SK-N-SH (cell line): ENCODE results near the gene TRIM65. TPM values are rescaled to one million over a fixed set of nuclear protein-coding genes. Genes with fewer than 3 reads are reported as not detected.

Experiments
- CTCF ChIA-PET: fragments of 300-600, 350-600 bp; formaldehyde crosslinking; extraction: SDS; loops from one replicate; lab custom pipeline; 2021; lab: Yijun Ruan, JAX
- POLR2A ChIA-PET: fragments of 350-600 bp; sonication (Branson Sonifier 250); formaldehyde crosslinking; extraction: SDS; loops from one replicate; lab custom pipeline; 2020; ENCODE audit warnings: antibody characterized with exemption, inconsistent platforms; lab: Yijun Ruan, JAX
- DNase-seq: peaks from one replicate; pipeline ENCODE4 v3.0.0; 2012
- H2AFZ ChIP-seq: fragments of 200-600 bp; sonication (generic); 2 replicates; pipeline ENCODE4 v1.8.1; 2016; ENCODE audit warnings: antibody characterized with exemption, mild to moderate bottlenecking, low read depth
- H3F3A ChIP-seq: fragments of 200-600 bp; sonication (generic); replicated peaks from 2 replicates; pipeline ENCODE3; 2016; ENCODE audit warnings: antibody characterized with exemption, mild to moderate bottlenecking; ENCODE audit not compliant: insufficient read depth
- H3K27ac ChIP-seq, 2 experiments: fragments of 200-500 bp in 1 of 2; fragments of 200-600 bp in 1 of 2; sonication (Bioruptor generic) in 1 of 2; sonication (generic), shearing (Covaris generic) in 1 of 2; 2 replicates each; pipeline versions ENCODE4 v1.5.1 to v1.6.1; 2014 to 2016; ENCODE audit warnings: low read depth in 2 of 2, inconsistent platforms in 1 of 2, low read length in 1 of 2, mild to moderate bottlenecking in 1 of 2, mixed read lengths in 1 of 2
- H3K27me3 ChIP-seq: fragments of 200-600 bp; sonication (generic), shearing (Covaris generic); 2 replicates; pipeline ENCODE4 v1.6.1; 2016; ENCODE audit warnings: mixed run types; ENCODE audit not compliant: insufficient read depth
- H3K36me3 ChIP-seq, 2 experiments: fragments of 200-500 bp in 1 of 2; fragments of 200-600 bp in 1 of 2; sonication (Bioruptor generic) in 1 of 2; sonication (generic) in 1 of 2; replicated peaks in 1 of 2; 2 replicates each; pipeline versions ENCODE3 to v1.5.1; 2014 to 2016; ENCODE audit warnings: low read length in 1 of 2, mild to moderate bottlenecking in 1 of 2; ENCODE audit not compliant: insufficient read depth in 2 of 2, control insufficient read depth in 1 of 2
- H3K4me1 ChIP-seq, 2 experiments: fragments of 200-500 bp in 1 of 2; fragments of 200-600 bp in 1 of 2; sonication (Bioruptor generic) in 1 of 2; sonication (generic), shearing (Covaris generic) in 1 of 2; 2 replicates each; pipeline versions ENCODE4 v1.5.1 to v1.6.1; 2014 to 2016; ENCODE audit warnings: low read depth in 1 of 2, low read length in 1 of 2, mixed run types in 1 of 2; ENCODE audit not compliant: insufficient read depth in 2 of 2, control insufficient read depth in 1 of 2
- H3K4me2 ChIP-seq: fragments of 200-600 bp; sonication (generic), shearing (Covaris generic); 2 replicates; pipeline ENCODE4 v1.6.1; 2017; ENCODE audit warnings: mixed run types
- H3K4me3 ChIP-seq, 2 experiments: fragments of 200-500 bp in 1 of 2; fragments of 200-600 bp in 1 of 2; sonication (Bioruptor generic) in 1 of 2; sonication (generic), shearing (Covaris generic) in 1 of 2; 2 replicates each; pipeline versions ENCODE4 v1.5.1 to v1.8.1; 2014 to 2016; ENCODE audit warnings: low read depth in 2 of 2, inconsistent platforms in 1 of 2, low read length in 1 of 2, mild to moderate bottlenecking in 1 of 2, mixed read lengths in 1 of 2, moderate library complexity in 1 of 2
- H3K79me2 ChIP-seq: fragments of 200-600 bp; sonication (generic); 2 replicates; pipeline ENCODE4 v1.8.1; 2017; ENCODE audit warnings: mild to moderate bottlenecking; ENCODE audit not compliant: insufficient read depth
- H3K9ac ChIP-seq: fragments of 200-600 bp; sonication (generic); 2 replicates; pipeline ENCODE4 v1.6.1; 2017; ENCODE audit warnings: mixed run types
- H3K9me2 ChIP-seq: fragments of 200-600 bp; sonication (generic); 2 replicates; pipeline ENCODE4 v1.6.1; 2017; ENCODE audit warnings: mixed run types
- H3K9me3 ChIP-seq: fragments of 200-600 bp; sonication (generic); 2 replicates; pipeline ENCODE4 v1.6.1; 2017; ENCODE audit warnings: mixed run types, mild to moderate bottlenecking, moderate library complexity
- H4K20me1 ChIP-seq: fragments of 200-600 bp; sonication (generic); 2 replicates; pipeline ENCODE4 v1.6.1; 2017; ENCODE audit warnings: mild to moderate bottlenecking, mixed run types; ENCODE audit not compliant: insufficient read depth
- ELF1 ChIP-seq: IDR thresholded peaks from 2 replicates; pipeline ENCODE4 v1.4.0; 2012
- EP300 ChIP-seq, 2 experiments: IDR thresholded peaks; 2 replicates each; pipeline versions ENCODE4 v1.4.0 to v1.6.1; 2012; ENCODE audit warnings: borderline replicate concordance in 1 of 2, low read depth in 1 of 2, low read length in 1 of 2
- FOXM1 ChIP-seq: IDR thresholded peaks from 2 replicates; pipeline ENCODE4 v1.4.0; 2012; ENCODE audit warnings: low read depth, mild to moderate bottlenecking
- GABPA ChIP-seq: IDR thresholded peaks from 2 replicates; pipeline ENCODE4 v1.4.0; 2012; ENCODE audit warnings: low read depth, mild to moderate bottlenecking
- MEF2A ChIP-seq: IDR thresholded peaks from 2 replicates; pipeline ENCODE4 v1.4.0; 2012; ENCODE audit warnings: low read depth, borderline replicate concordance
- POLR2AphosphoS5 ChIP-seq: IDR thresholded peaks from 2 replicates; pipeline ENCODE4 v1.6.1; 2012; ENCODE audit warnings: low read depth, low read length
- RAD21 ChIP-seq: IDR thresholded peaks from 2 replicates; pipeline ENCODE4 v1.6.1; 2012; ENCODE audit warnings: mild to moderate bottlenecking, low read length
- RCOR1 ChIP-seq: fragments of 150-350 bp; IDR thresholded peaks from 2 replicates; pipeline ENCODE4 v1.6.1; 2017; ENCODE audit warnings: antibody characterized with exemption, low read length
- RFX5 ChIP-seq: IDR thresholded peaks from 2 replicates; pipeline ENCODE4 v1.6.1; 2012; ENCODE audit warnings: mild to moderate bottlenecking, improper control_type of control experiment, low read length
- TCF12 ChIP-seq: IDR thresholded peaks from 2 replicates; pipeline ENCODE4 v1.4.0; 2012
- YY1 ChIP-seq: IDR thresholded peaks from 2 replicates; pipeline ENCODE4 v1.4.0; 2012; ENCODE audit warnings: low read depth, mild to moderate bottlenecking
- WGBS: methylation state at CpG from one replicate; pipeline ENCODE4 v1.1.6; 2017; ENCODE audit warnings: low lambda C conversion rate; 5-methylcytosine and 5-hydroxymethylcytosine counted together
- polyA plus RNA-seq, 3 experiments: library from polyadenylated mRNA; depleted of rRNA; stranded (reverse); fragments of >200 nt; gene quantifications; 2 replicates each; pipeline ENCODE4 v1.2.3, GENCODE V29; 2012
- TF ChIP-seq, protein P1 (sequence below): IDR thresholded peaks from 2 replicates; pipeline ENCODE4 v1.4.0; 2012; ENCODE audit warnings: low read depth
- TF ChIP-seq, protein P2 (sequence below): fragments of 150-350 bp; IDR thresholded peaks from 2 replicates; pipeline ENCODE4 v1.6.1; 2016; ENCODE audit warnings: mild to moderate bottlenecking, low read depth, low read length
- TF ChIP-seq, protein P3 (sequence below): fragments of 150-350 bp; IDR thresholded peaks from 2 replicates; pipeline ENCODE4 v1.6.1; 2017; ENCODE audit warnings: antibody characterized with exemption, low read length, low read depth, borderline replicate concordance
- TF ChIP-seq, protein P4 (sequence below): IDR thresholded peaks from 2 replicates; pipeline ENCODE4 v1.4.0; 2012; ENCODE audit warnings: low read depth, borderline replicate concordance
- TF ChIP-seq, protein P5 (sequence below): IDR thresholded peaks from 2 replicates; pipeline ENCODE4 v1.4.0; 2012; ENCODE audit warnings: low read depth, borderline replicate concordance
- TF ChIP-seq, protein P6 (sequence below): fragments of 200-600 bp; sonication (generic); IDR thresholded peaks from 2 replicates; pipeline ENCODE4 v1.6.1; 2017; ENCODE audit warnings: antibody characterized with exemption, mild to moderate bottlenecking, moderate library complexity

TRIM65 gene
- polyA plus RNA-seq, 1 of the 3 experiments (the other 2 are of a cell fraction) = 13.1 TPM

DNA sequence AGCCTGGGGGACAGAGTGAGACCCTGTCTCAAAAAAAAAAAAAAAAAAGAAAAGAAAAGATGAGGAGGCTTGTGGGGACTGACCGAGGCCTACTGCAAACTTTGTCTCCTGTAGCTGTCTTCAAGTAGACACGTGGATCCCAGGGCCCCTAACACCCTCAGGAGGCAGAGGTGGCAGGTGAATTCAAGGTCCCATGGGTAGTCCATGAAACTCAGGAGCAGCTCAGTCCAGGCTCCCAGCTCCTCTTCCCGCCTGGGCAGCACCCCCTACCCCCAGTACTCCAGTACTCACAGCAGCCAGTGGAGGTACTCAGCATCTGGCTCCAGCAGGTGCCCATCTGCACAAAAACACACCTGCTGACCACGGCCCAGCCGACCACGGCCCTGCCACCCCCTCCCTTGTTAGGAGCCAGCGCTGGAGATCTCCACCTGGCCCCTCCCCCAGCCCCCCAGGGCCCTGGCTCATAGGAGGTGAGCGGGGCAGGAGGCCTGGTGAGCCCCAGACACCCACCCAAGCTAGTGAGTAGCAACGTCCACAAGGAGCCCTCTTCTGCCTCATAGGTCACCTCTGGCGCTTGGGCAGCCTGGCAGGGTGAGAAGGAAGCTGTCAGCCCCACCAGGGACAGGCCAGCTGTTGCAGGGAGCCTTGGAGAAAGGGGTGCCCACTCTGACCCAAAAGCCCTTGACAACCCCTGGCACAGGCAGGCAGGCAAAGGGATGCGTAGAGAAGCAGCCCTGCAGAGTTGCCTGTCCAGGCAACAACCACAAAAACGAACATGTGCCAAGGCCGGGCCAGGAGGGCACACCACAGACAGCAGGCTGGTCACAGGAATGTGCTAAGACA is 4.2 kb upstream of the TRIM65 start:
- H3K9me3 ChIP-seq = no peaks in the 10 kb centered on the region
- no peak overlapping the region for H3K4me3 ChIP-seq
- H3K27ac ChIP-seq = no peak overlapping the region
- peaks cover 31% of the 10 kb centered on the region for H3F3A ChIP-seq
- WGBS = 88% methylated on average over 13 of the region's 13 CpGs
- H3K79me2 ChIP-seq = peaks cover 35% of the 10 kb centered on the region; the same call in 1 of the 2 replicates
- H3K4me2 ChIP-seq = no peak overlapping the region
- no peaks in the 10 kb centered on the region for H3K27me3 ChIP-seq
- no peak overlapping the region for H2AFZ ChIP-seq
- POLR2A ChIA-PET = no interaction called here
- no peaks in the 10 kb centered on the region for H4K20me1 ChIP-seq
- H3K9me2 ChIP-seq = no peaks in the 10 kb centered on the region
- H3K36me3 ChIP-seq = peaks cover 26 to 42% of the 10 kb centered on the region in 2 experiments
- TF ChIP-seq RFX5 = no peak
- TF ChIP-seq, protein P1, sequence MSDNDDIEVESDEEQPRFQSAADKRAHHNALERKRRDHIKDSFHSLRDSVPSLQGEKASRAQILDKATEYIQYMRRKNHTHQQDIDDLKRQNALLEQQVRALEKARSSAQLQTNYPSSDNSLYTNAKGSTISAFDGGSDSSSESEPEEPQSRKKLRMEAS = no peak
- TF ChIP-seq, protein P2, sequence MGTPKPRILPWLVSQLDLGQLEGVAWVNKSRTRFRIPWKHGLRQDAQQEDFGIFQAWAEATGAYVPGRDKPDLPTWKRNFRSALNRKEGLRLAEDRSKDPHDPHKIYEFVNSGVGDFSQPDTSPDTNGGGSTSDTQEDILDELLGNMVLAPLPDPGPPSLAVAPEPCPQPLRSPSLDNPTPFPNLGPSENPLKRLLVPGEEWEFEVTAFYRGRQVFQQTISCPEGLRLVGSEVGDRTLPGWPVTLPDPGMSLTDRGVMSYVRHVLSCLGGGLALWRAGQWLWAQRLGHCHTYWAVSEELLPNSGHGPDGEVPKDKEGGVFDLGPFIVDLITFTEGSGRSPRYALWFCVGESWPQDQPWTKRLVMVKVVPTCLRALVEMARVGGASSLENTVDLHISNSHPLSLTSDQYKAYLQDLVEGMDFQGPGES = no peak
- TF ChIP-seq TCF12 = no peak
- TF ChIP-seq, protein P3, sequence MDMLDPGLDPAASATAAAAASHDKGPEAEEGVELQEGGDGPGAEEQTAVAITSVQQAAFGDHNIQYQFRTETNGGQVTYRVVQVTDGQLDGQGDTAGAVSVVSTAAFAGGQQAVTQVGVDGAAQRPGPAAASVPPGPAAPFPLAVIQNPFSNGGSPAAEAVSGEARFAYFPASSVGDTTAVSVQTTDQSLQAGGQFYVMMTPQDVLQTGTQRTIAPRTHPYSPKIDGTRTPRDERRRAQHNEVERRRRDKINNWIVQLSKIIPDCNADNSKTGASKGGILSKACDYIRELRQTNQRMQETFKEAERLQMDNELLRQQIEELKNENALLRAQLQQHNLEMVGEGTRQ = no peak
- TF ChIP-seq, protein P4, sequence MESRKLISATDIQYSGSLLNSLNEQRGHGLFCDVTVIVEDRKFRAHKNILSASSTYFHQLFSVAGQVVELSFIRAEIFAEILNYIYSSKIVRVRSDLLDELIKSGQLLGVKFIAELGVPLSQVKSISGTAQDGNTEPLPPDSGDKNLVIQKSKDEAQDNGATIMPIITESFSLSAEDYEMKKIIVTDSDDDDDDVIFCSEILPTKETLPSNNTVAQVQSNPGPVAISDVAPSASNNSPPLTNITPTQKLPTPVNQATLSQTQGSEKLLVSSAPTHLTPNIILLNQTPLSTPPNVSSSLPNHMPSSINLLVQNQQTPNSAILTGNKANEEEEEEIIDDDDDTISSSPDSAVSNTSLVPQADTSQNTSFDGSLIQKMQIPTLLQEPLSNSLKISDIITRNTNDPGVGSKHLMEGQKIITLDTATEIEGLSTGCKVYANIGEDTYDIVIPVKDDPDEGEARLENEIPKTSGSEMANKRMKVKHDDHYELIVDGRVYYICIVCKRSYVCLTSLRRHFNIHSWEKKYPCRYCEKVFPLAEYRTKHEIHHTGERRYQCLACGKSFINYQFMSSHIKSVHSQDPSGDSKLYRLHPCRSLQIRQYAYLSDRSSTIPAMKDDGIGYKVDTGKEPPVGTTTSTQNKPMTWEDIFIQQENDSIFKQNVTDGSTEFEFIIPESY = no peak
- TF ChIP-seq, protein P5, sequence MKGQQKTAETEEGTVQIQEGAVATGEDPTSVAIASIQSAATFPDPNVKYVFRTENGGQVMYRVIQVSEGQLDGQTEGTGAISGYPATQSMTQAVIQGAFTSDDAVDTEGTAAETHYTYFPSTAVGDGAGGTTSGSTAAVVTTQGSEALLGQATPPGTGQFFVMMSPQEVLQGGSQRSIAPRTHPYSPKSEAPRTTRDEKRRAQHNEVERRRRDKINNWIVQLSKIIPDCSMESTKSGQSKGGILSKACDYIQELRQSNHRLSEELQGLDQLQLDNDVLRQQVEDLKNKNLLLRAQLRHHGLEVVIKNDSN = no peak
- TF ChIP-seq FOXM1 = no peak
- TF ChIP-seq GABPA = no peak
- TF ChIP-seq RCOR1 = no peak
- TF ChIP-seq, protein P6, sequence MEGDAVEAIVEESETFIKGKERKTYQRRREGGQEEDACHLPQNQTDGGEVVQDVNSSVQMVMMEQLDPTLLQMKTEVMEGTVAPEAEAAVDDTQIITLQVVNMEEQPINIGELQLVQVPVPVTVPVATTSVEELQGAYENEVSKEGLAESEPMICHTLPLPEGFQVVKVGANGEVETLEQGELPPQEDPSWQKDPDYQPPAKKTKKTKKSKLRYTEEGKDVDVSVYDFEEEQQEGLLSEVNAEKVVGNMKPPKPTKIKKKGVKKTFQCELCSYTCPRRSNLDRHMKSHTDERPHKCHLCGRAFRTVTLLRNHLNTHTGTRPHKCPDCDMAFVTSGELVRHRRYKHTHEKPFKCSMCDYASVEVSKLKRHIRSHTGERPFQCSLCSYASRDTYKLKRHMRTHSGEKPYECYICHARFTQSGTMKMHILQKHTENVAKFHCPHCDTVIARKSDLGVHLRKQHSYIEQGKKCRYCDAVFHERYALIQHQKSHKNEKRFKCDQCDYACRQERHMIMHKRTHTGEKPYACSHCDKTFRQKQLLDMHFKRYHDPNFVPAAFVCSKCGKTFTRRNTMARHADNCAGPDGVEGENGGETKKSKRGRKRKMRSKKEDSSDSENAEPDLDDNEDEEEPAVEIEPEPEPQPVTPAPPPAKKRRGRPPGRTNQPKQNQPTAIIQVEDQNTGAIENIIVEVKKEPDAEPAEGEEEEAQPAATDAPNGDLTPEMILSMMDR = no peak
- no peak for TF ChIP-seq RAD21
- no peak for TF ChIP-seq MEF2A
- TF ChIP-seq EP300 (IDR thresholded peaks at IDR 0.05; ENCODE audit: borderline replicate concordance in 1 of 2, low read depth in 1 of 2, low read length in 1 of 2) = no peak
- no peak for TF ChIP-seq ELF1
- no peak for TF ChIP-seq YY1
- TF ChIP-seq POLR2AphosphoS5 = no peak
- DNase-seq = no peak
- CTCF ChIA-PET = interaction anchor here (0.9 to 16.0 kb wide), 5 partner anchors 23 to 152 kb away, joined by 3 to 214 read pairs (median 3); partner anchors contain the start of genes TRIM47 and WBP2
- peaks cover 6% of the 10 kb centered on the region in 2 experiments; a peak in 3 of 4 replicates for H3K4me1 ChIP-seq
- no peak overlapping the region for H3K9ac ChIP-seq
